ENCODE data around the gene METRNL. TPM values are rescaled to one million over a fixed set of nuclear protein-coding genes. Genes with fewer than 3 reads are reported as not detected.

METRNL gene
- total RNA-seq, 1 donor from 2014 or later = 257 TPM

- H3K4me3 ChIP-seq = no peak overlapping the region
- no peaks in the 10 kb centered on the region for H3K27me3 ChIP-seq
- H3K27ac ChIP-seq = no peak overlapping the region
- no peak for DNase-seq (ENCODE audit: low spot score in 2 of 2)
- TF ChIP-seq CTCF (IDR thresholded peaks at IDR 0.05) = no peak
- peaks cover 0 to 19% of the 10 kb centered on the region in 2 donors for H3K4me1 ChIP-seq
- intact Hi-C loops (cut with DNase I) = no loop called here
- no peaks in the 10 kb centered on the region for H3K36me3 ChIP-seq
- H3K9me3 ChIP-seq = no peaks in the 10 kb centered on the region
Measured at GRCh38 chr17:83057793-83058265, 21.6 kb upstream of the METRNL start.

- peaks cover 0 to 19% of the 10 kb centered on the region in 2 donors for H3K4me1 ChIP-seq
- peak in 1 of 2 donors; percentile 70 for DNase-seq (ENCODE audit: low spot score in 2 of 2)
- no peak overlapping the region for H3K27ac ChIP-seq
- H3K27me3 ChIP-seq = no peaks in the 10 kb centered on the region
- H3K36me3 ChIP-seq = no peaks in the 10 kb centered on the region
- no peaks in the 10 kb centered on the region for H3K9me3 ChIP-seq
- no peak for TF ChIP-seq CTCF (IDR thresholded peaks at IDR 0.05)
- intact Hi-C loops (cut with DNase I) = no loop called here
- H3K4me3 ChIP-seq = no peak overlapping the region
Measured at GRCh38 chr17:83058266-83058798, 21.1 kb upstream of the METRNL start.

GRCh38 chr17:83061586-83061985 is 17.8 kb upstream of the METRNL start:
- intact Hi-C loops (cut with DNase I) = no loop called here
- Histone ChIP-seq H3K36me3 (no peaks in the 10 kb centered on the region), H3K27me3 (no peaks in the 10 kb centered on the region), H3K27ac (no peak overlapping the region), H3K9me3 (no peaks in the 10 kb centered on the region), H3K4me3 (no peak overlapping the region), H3K4me1 (peaks cover 0 to 9% of the 10 kb centered on the region in 2 donors)
- no peak for DNase-seq (ENCODE audit: low spot score in 2 of 2)
- TF ChIP-seq CTCF (IDR thresholded peaks at IDR 0.05) = no peak

- peak in 1 of 2 donors; percentile 47 for DNase-seq (ENCODE audit: low spot score in 2 of 2)
- Histone ChIP-seq H3K27me3 (no peaks in the 10 kb centered on the region), H3K4me1 (peaks cover 0 to 4% of the 10 kb centered on the region in 2 donors), H3K9me3 (no peaks in the 10 kb centered on the region), H3K36me3 (no peaks in the 10 kb centered on the region), H3K27ac (no peak overlapping the region), H3K4me3 (no peak overlapping the region)
- no peak for TF ChIP-seq CTCF (IDR thresholded peaks at IDR 0.05)
- intact Hi-C loops (cut with DNase I) = no loop called here
Measured at GRCh38 chr17:83062011-83062817, 17.2 kb upstream of the METRNL start.

- no peaks in the 10 kb centered on the region for H3K9me3 ChIP-seq
- no peak overlapping the region for H3K4me3 ChIP-seq
- H3K27me3 ChIP-seq = no peaks in the 10 kb centered on the region
- H3K27ac ChIP-seq = no peak overlapping the region
- peaks cover 0 to under 1% of the 10 kb centered on the region in 2 donors for H3K4me1 ChIP-seq
- no peaks in the 10 kb centered on the region for H3K36me3 ChIP-seq
- DNase-seq (ENCODE audit: low spot score in 2 of 2) = peak in 1 of 2 donors; percentile 49
- TF ChIP-seq CTCF (IDR thresholded peaks at IDR 0.05) = no peak
- intact Hi-C loops (cut with DNase I) = no loop called here
Measured at GRCh38 chr17:83062818-83063671, 16.4 kb upstream of the METRNL start.
